Measurements from ENCODE around the gene LIN7A. TPM values are rescaled to one million over a fixed set of nuclear protein-coding genes. Genes with fewer than 3 reads are reported as not detected.

The LIN7A gene
- total RNA-seq, 2 donors from 2014 or later = not detected

GRCh38 chr12:80939231-80939950, 1.7 kb upstream of the LIN7A start:
- no peak overlapping the region for H3K27ac Mint-ChIP-seq
- no peak for ATAC-seq (replicated peaks)
- H3K27me3 Mint-ChIP-seq = peaks cover 19% of the 10 kb centered on the region
- H3K4me1 Mint-ChIP-seq = no peaks in the 10 kb centered on the region
- H3K4me3 Mint-ChIP-seq = no peak overlapping the region
- no peaks in the 10 kb centered on the region for H3K36me3 Mint-ChIP-seq (ENCODE audit: low read depth)
- no peaks in the 10 kb centered on the region for H3K9me3 Mint-ChIP-seq

GRCh38 chr12:80938397-80938796, 663 bp upstream of the LIN7A start:
- Mint-ChIP-seq H3K4me3 (no peak overlapping the region), H3K9me3 (no peaks in the 10 kb centered on the region), H3K27me3 (peaks cover 23% of the 10 kb centered on the region), H3K36me3 (ENCODE audit: low read depth) (no peaks in the 10 kb centered on the region), H3K27ac (no peak overlapping the region), H3K4me1 (no peaks in the 10 kb centered on the region)
- ATAC-seq (replicated peaks) = no peak

GRCh38 chr12:80936642-80937390, 918 bp downstream of the LIN7A start:
- Mint-ChIP-seq H3K4me3 (no peak overlapping the region), H3K36me3 (ENCODE audit: low read depth) (no peaks in the 10 kb centered on the region), H3K27ac (no peak overlapping the region), H3K9me3 (no peaks in the 10 kb centered on the region), H3K4me1 (no peaks in the 10 kb centered on the region), H3K27me3 (peaks cover 23% of the 10 kb centered on the region)
- ATAC-seq (replicated peaks) = no peak

GRCh38 chr12:80936353-80936641, 1.4 kb downstream of the LIN7A start:
- Mint-ChIP-seq H3K4me3 (no peak overlapping the region), H3K9me3 (no peaks in the 10 kb centered on the region), H3K4me1 (no peaks in the 10 kb centered on the region), H3K36me3 (ENCODE audit: low read depth) (no peaks in the 10 kb centered on the region), H3K27me3 (peaks cover 23% of the 10 kb centered on the region), H3K27ac (no peak overlapping the region)
- no peak for ATAC-seq (replicated peaks)

- no peak for ATAC-seq (replicated peaks)
- no peaks in the 10 kb centered on the region for H3K9me3 Mint-ChIP-seq
- H3K4me3 Mint-ChIP-seq = no peak overlapping the region
- H3K4me1 Mint-ChIP-seq = no peaks in the 10 kb centered on the region
- H3K27me3 Mint-ChIP-seq = peaks cover 23% of the 10 kb centered on the region
- no peaks in the 10 kb centered on the region for H3K36me3 Mint-ChIP-seq (ENCODE audit: low read depth)
- H3K27ac Mint-ChIP-seq = no peak overlapping the region
These were observed 2.6 kb downstream of the LIN7A start for GRCh38 chr12:80935111-80935510.

GRCh38 chr12:80925983-80926382, 11.8 kb downstream of the LIN7A start:
- no peaks in the 10 kb centered on the region for H3K4me1 Mint-ChIP-seq
- H3K27ac Mint-ChIP-seq = no peak overlapping the region
- H3K36me3 Mint-ChIP-seq (ENCODE audit: low read depth) = no peaks in the 10 kb centered on the region
- H3K4me3 Mint-ChIP-seq = no peak overlapping the region
- no peaks in the 10 kb centered on the region for H3K27me3 Mint-ChIP-seq
- no peak for ATAC-seq (replicated peaks)
- peaks cover 8% of the 10 kb centered on the region for H3K9me3 Mint-ChIP-seq

- Mint-ChIP-seq H3K27me3 (no peaks in the 10 kb centered on the region), H3K4me1 (no peaks in the 10 kb centered on the region), H3K27ac (no peak overlapping the region), H3K9me3 (peaks cover 8% of the 10 kb centered on the region), H3K36me3 (ENCODE audit: low read depth) (no peaks in the 10 kb centered on the region), H3K4me3 (no peak overlapping the region)
- no peak for ATAC-seq (replicated peaks)
These were observed 12.5 kb downstream of the LIN7A start for GRCh38 chr12:80925237-80925636.

- no peaks in the 10 kb centered on the region for H3K4me1 Mint-ChIP-seq
- no peak overlapping the region for H3K27ac Mint-ChIP-seq
- no peak for ATAC-seq (replicated peaks)
- no peaks in the 10 kb centered on the region for H3K36me3 Mint-ChIP-seq (ENCODE audit: low read depth)
- no peak overlapping the region for H3K4me3 Mint-ChIP-seq
- H3K27me3 Mint-ChIP-seq = no peaks in the 10 kb centered on the region
- H3K9me3 Mint-ChIP-seq = peaks cover 8% of the 10 kb centered on the region
These were observed 13.3 kb downstream of the LIN7A start for GRCh38 chr12:80924437-80924836.

GRCh38 chr12:80920006-80920405, 17.7 kb downstream of the LIN7A start:
- no peaks in the 10 kb centered on the region for H3K27me3 Mint-ChIP-seq
- no peak overlapping the region for H3K4me3 Mint-ChIP-seq
- H3K27ac Mint-ChIP-seq = no peak overlapping the region

GRCh38 chr12:80917651-80918050, 20.1 kb downstream of the LIN7A start:
- no peak overlapping the region for H3K27ac Mint-ChIP-seq
- no peak for ATAC-seq (replicated peaks)
- H3K4me3 Mint-ChIP-seq = no peak overlapping the region
- peaks cover 9% of the 10 kb centered on the region for H3K9me3 Mint-ChIP-seq
- no peaks in the 10 kb centered on the region for H3K36me3 Mint-ChIP-seq (ENCODE audit: low read depth)
- no peaks in the 10 kb centered on the region for H3K4me1 Mint-ChIP-seq
- H3K27me3 Mint-ChIP-seq = no peaks in the 10 kb centered on the region

More at GRCh38 chr12:80920006-80920405, 17.7 kb downstream of the LIN7A start:
- Mint-ChIP-seq H3K4me1 (no peaks in the 10 kb centered on the region), H3K9me3 (peaks cover 11% of the 10 kb centered on the region), H3K36me3 (ENCODE audit: low read depth) (no peaks in the 10 kb centered on the region)
- no peak for ATAC-seq (replicated peaks)

GRCh38 chr12:80912901-80913770, 24.6 kb downstream of the LIN7A start:
- ATAC-seq (replicated peaks) = no peak
- Mint-ChIP-seq H3K36me3 (ENCODE audit: low read depth) (no peaks in the 10 kb centered on the region), H3K9me3 (peaks cover 9% of the 10 kb centered on the region), H3K27me3 (no peaks in the 10 kb centered on the region), H3K4me1 (no peaks in the 10 kb centered on the region), H3K27ac (no peak overlapping the region), H3K4me3 (no peak overlapping the region)

GRCh38 chr12:80909370-80909769, 28.4 kb downstream of the LIN7A start:
- H3K4me3 Mint-ChIP-seq = no peak overlapping the region
- H3K4me1 Mint-ChIP-seq = no peaks in the 10 kb centered on the region
- no peaks in the 10 kb centered on the region for H3K27me3 Mint-ChIP-seq
- no peak overlapping the region for H3K27ac Mint-ChIP-seq
- H3K9me3 Mint-ChIP-seq = peaks cover 9% of the 10 kb centered on the region
- no peak for ATAC-seq (replicated peaks)
- H3K36me3 Mint-ChIP-seq (ENCODE audit: low read depth) = no peaks in the 10 kb centered on the region

- Mint-ChIP-seq H3K27me3 (no peaks in the 10 kb centered on the region), H3K36me3 (ENCODE audit: low read depth) (no peaks in the 10 kb centered on the region), H3K9me3 (peaks cover 17% of the 10 kb centered on the region), H3K27ac (no peak overlapping the region), H3K4me3 (no peak overlapping the region), H3K4me1 (no peaks in the 10 kb centered on the region)
- no peak for ATAC-seq (replicated peaks)
These were observed 35.0 kb downstream of the LIN7A start for GRCh38 chr12:80902711-80903110.

- H3K27me3 Mint-ChIP-seq = no peaks in the 10 kb centered on the region
- H3K27ac Mint-ChIP-seq = no peak overlapping the region
- peaks cover 15% of the 10 kb centered on the region for H3K9me3 Mint-ChIP-seq
- no peak overlapping the region for H3K4me3 Mint-ChIP-seq
- no peak for ATAC-seq (replicated peaks)
- H3K36me3 Mint-ChIP-seq (ENCODE audit: low read depth) = no peaks in the 10 kb centered on the region
- H3K4me1 Mint-ChIP-seq = no peaks in the 10 kb centered on the region
These were observed 36.1 kb downstream of the LIN7A start for GRCh38 chr12:80901661-80902060.

- Mint-ChIP-seq H3K27me3 (no peaks in the 10 kb centered on the region), H3K4me3 (no peak overlapping the region), H3K27ac (no peak overlapping the region), H3K4me1 (no peaks in the 10 kb centered on the region), H3K36me3 (ENCODE audit: low read depth) (no peaks in the 10 kb centered on the region), H3K9me3 (peaks cover 17% of the 10 kb centered on the region)
- no peak for ATAC-seq (replicated peaks)
These were observed 42.5 kb downstream of the LIN7A start for GRCh38 chr12:80895240-80895639.
